Spleen (tissue), 11 donors: ENCODE data around the gene CCL28. TPM values are rescaled to one million over a fixed set of nuclear protein-coding genes. Genes with fewer than 3 reads are reported as not detected.

Experiments
- DNase-seq: peaks from one replicate; pipeline ENCODE4 v3.0.0-alpha.2; 2020
- H3K27ac ChIP-seq, 8 donors: fragments of 200-600 bp; sonication (generic) in 7 of 8; 1 replicate in 4 of 8; 2 replicates in 4 of 8; pipeline versions ENCODE4 v1.5.0 to v1.8.0; 2016 to 2021; ENCODE audit warnings: inconsistent platforms in 4 of 8, mild to moderate bottlenecking in 4 of 8, moderate library complexity in 1 of 8
- H3K27me3 ChIP-seq, 7 donors: fragments of 200-600 bp; sonication (generic) in 6 of 7; replicated peaks in 1 of 7; 1 replicate in 4 of 7; 2 replicates in 3 of 7; pipeline versions ENCODE4 v1.5.0 to v1.8.0; 2016 to 2021; ENCODE audit warnings: inconsistent platforms in 3 of 7, mild to moderate bottlenecking in 1 of 7
- H3K36me3 ChIP-seq, 6 donors: fragments of 200-600 bp; sonication (generic) in 5 of 6; 1 replicate in 4 of 6; 2 replicates in 2 of 6; pipeline versions ENCODE4 v1.5.0 to v1.8.0; 2016 to 2021; ENCODE audit warnings: inconsistent platforms in 2 of 6
- H3K4me1 ChIP-seq, 6 donors: fragments of 200-600 bp; sonication (generic) in 5 of 6; 1 replicate in 3 of 6; 2 replicates in 3 of 6; pipeline versions ENCODE4 v1.5.0 to v1.8.0; 2016 to 2021; ENCODE audit warnings: inconsistent platforms in 3 of 6
- H3K4me3 ChIP-seq, 8 donors: fragments of 200-600 bp; sonication (generic) in 7 of 8; 1 replicate in 4 of 8; 2 replicates in 4 of 8; pipeline versions ENCODE4 v1.5.0 to v1.8.0; 2016 to 2021; ENCODE audit warnings: inconsistent platforms in 4 of 8, mild to moderate bottlenecking in 4 of 8, moderate library complexity in 2 of 8
- H3K9me3 ChIP-seq, 8 donors: fragments of 200-600 bp; sonication (generic) in 7 of 8; 1 replicate in 4 of 8; 2 replicates in 4 of 8; pipeline versions ENCODE4 v1.5.0 to v1.8.0; 2016 to 2021; ENCODE audit warnings: inconsistent platforms in 4 of 8
- CTCF ChIP-seq, 11 experiments: fragments of 200-600 bp in 7 of 11; fragments of 450-650 bp in 4 of 11; sonication (generic) in 4 of 11; IDR thresholded peaks in 8 of 11; conservative IDR thresholded peaks in 3 of 11; 1 replicate in 7 of 11; 2 replicates in 4 of 11; pipeline versions ENCODE4 v1.4.0 to v1.8.0; 2016 to 2021; ENCODE audit warnings: antibody characterized with exemption in 11 of 11, inconsistent platforms in 4 of 11, mild to moderate bottlenecking in 1 of 11
- POLR2A ChIP-seq, 3 donors: fragments of 450-650 bp; IDR thresholded peaks; one replicate each; pipeline ENCODE4 v1.5.1; 2017; ENCODE audit warnings: antibody characterized with exemption in 3 of 3, mild to moderate bottlenecking in 1 of 3
- POLR2AphosphoS5 ChIP-seq, 3 donors: sonication (generic); formaldehyde crosslinking; IDR thresholded peaks; one replicate each; pipeline ENCODE4 v1.5.1; 2017; ENCODE audit warnings: antibody characterized with exemption in 3 of 3
- WGBS, 5 donors: extraction: QIAGEN DNeasy Blood & Tissue Kit in 3 of 5; methylation state at CpG; one replicate each; pipeline versions ENCODE4 v1.1.5 to v1.1.7; 2013 to 2018; 5-methylcytosine and 5-hydroxymethylcytosine counted together
- intact Hi-C: fragments of 100-400 bp; cut with DNase I; formaldehyde crosslinking; loops from one replicate; pipeline ENCODE4 v1.15.0; 2023; ENCODE audit warnings: low total_unique reads
- polyA plus RNA-seq, 3 donors: library from polyadenylated mRNA; stranded (reverse); fragments of 200-250 nt; gene quantifications; one replicate each; pipeline ENCODE4 v1.2.1, GENCODE V29; 2013
- total RNA-seq, 7 donors: library from RNA; depleted of rRNA in 3 of 7; stranded (reverse); fragments of >200 nt in 3 of 7; fragmentation: NEBNext Ultra II Directional in 4 of 7; extraction: Animal tissue kit (Norgen Biotek cat#: 25700) in 4 of 7; gene quantifications; one replicate each; pipeline versions ENCODE4 v1.1.0 to v1.2.1, GENCODE V29; 2016 to 2021
- donor health status: healthy with polysubstance abuse.
- donor health status: DM: no; HTN: no; CAD: no; lungs with moderate emphysema.
- donor health status: DM: no; HTN: no; CAD: no.
- donor health status: Bipolar disorder and iron deficiency.
- donor health status: healthy.
- donor health status: DM: no; HTN: no; CAD: no.
- donor health status: DM: yes; HTN: yes; CAD: no.

The CCL28 gene
- total and polyA plus RNA-seq, 10 donors: 3.7 to 17.1 (median 11.6) TPM

GRCh38 chr5:43358301-43358700, 53.9 kb downstream of the CCL28 start:
- 37 to 59% (median 49%) methylated on average over 3 of the region's 3 CpGs for WGBS, 5 donors
- Histone ChIP-seq H3K27ac (peak overlapping the region in 1 of 8 donors; percentile 22), H3K27me3 (no peaks in the 10 kb centered on the region), H3K36me3 (no peaks in the 10 kb centered on the region), H3K4me3 (no peak overlapping the region), H3K4me1 (no peaks in the 10 kb centered on the region), H3K9me3 (peaks cover 0 to 29% (median 22%) of the 10 kb centered on the region in 8 donors)
- intact Hi-C loops: no loop called here
- no peak for TF ChIP-seq CTCF (IDR thresholded peaks at IDR 0.05 in 8 of 11, conservative IDR thresholded peaks at IDR 0.05 in 3 of 11)
- no peak for TF ChIP-seq POLR2AphosphoS5 (IDR thresholded peaks at IDR 0.05)
- TF ChIP-seq POLR2A (IDR thresholded peaks at IDR 0.05): no peak
- no peak for DNase-seq

GRCh38 chr5:43357878-43358281, 54.3 kb downstream of the CCL28 start:
- H3K27ac ChIP-seq: peak overlapping the region in 2 of 8 donors; percentile 14 to 22
- H3K4me1 ChIP-seq: no peaks in the 10 kb centered on the region
- no peaks in the 10 kb centered on the region for H3K36me3 ChIP-seq
- WGBS, 5 donors: 52 to 77% (median 67%) methylated on average over 3 of the region's 3 CpGs
- no peak for DNase-seq
- H3K9me3 ChIP-seq: peaks cover 0 to 29% (median 22%) of the 10 kb centered on the region in 8 donors
- intact Hi-C loops: no loop called here
- no peak overlapping the region for H3K4me3 ChIP-seq
- no peak for TF ChIP-seq CTCF (IDR thresholded peaks at IDR 0.05 in 8 of 11, conservative IDR thresholded peaks at IDR 0.05 in 3 of 11)
- no peak for TF ChIP-seq POLR2A (IDR thresholded peaks at IDR 0.05)
- TF ChIP-seq POLR2AphosphoS5 (IDR thresholded peaks at IDR 0.05): no peak
- no peaks in the 10 kb centered on the region for H3K27me3 ChIP-seq

- H3K4me1 ChIP-seq: no peaks in the 10 kb centered on the region
- TF ChIP-seq POLR2A (IDR thresholded peaks at IDR 0.05) (no peak), POLR2AphosphoS5 (IDR thresholded peaks at IDR 0.05) (no peak), CTCF (IDR thresholded peaks at IDR 0.05 in 8 of 11, conservative IDR thresholded peaks at IDR 0.05 in 3 of 11) (no peak)
- DNase-seq: no peak
- H3K27me3 ChIP-seq: no peaks in the 10 kb centered on the region
- 72 to 83% (median 75%) methylated on average over 2 of the region's 2 CpGs for WGBS, 5 donors
- no peak overlapping the region for H3K27ac ChIP-seq
- H3K4me3 ChIP-seq: no peak overlapping the region
- no peaks in the 10 kb centered on the region for H3K36me3 ChIP-seq
- H3K9me3 ChIP-seq: peaks cover 0 to 29% (median 22%) of the 10 kb centered on the region in 8 donors
- intact Hi-C loops: no loop called here
Observed at GRCh38 chr5:43357067-43357466, 55.1 kb downstream of the CCL28 start.

DNA sequence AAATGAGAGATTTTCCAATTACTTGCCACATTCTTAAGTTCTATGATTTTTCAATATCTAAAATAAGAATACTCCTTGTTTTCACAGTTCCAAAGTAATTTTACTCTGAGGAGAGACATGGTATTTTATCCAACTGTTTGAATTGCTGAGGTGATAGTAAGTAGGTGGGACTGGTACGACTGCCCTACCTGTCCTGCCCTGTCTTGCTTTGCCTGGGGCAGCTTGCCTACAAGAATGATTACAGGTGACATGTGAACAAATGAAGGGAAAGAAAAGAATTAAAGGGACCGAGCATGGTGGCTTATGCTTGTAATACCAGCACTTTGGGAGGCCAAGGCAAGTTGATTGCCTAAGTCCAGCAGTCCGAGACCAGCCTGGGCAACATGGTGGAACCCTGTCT, 57.4 kb downstream of the CCL28 start:
- no peak overlapping the region for H3K27ac ChIP-seq
- H3K4me3 ChIP-seq: no peak overlapping the region
- intact Hi-C loops: no loop called here
- peaks cover 0 to 10% (median 5%) of the 10 kb centered on the region in 8 donors for H3K9me3 ChIP-seq
- no peaks in the 10 kb centered on the region for H3K4me1 ChIP-seq
- no peaks in the 10 kb centered on the region for H3K27me3 ChIP-seq
- TF ChIP-seq CTCF (IDR thresholded peaks at IDR 0.05 in 8 of 11, conservative IDR thresholded peaks at IDR 0.05 in 3 of 11): no peak
- TF ChIP-seq POLR2AphosphoS5 (IDR thresholded peaks at IDR 0.05): no peak
- no peak for TF ChIP-seq POLR2A (IDR thresholded peaks at IDR 0.05)
- H3K36me3 ChIP-seq: no peaks in the 10 kb centered on the region
- whole genome bisulfite sequencing, 5 donors: 86 to 98% (median 87%) methylated on average over 3 of the region's 3 CpGs
- no peak for DNase-seq
